Natural killer cell (primary cell): ENCODE data around the gene TSHZ1. TPM values are rescaled to one million over a fixed set of nuclear protein-coding genes. Genes with fewer than 3 reads are reported as not detected.
A peak's percentile ranks its signal among the peaks of the same experiment; 100 is the strongest.

Experiments used
- ATAC-seq, 3 donors: fragments of 150-1000 bp in 2 of 3; fragments of 200-7000 bp in 1 of 3; cut with Tn5 transposase; 1 replicate in 1 of 3; 2 replicates in 2 of 3; pipeline ENCODE4 v1.10.0; 2021; ENCODE audit warnings: mild to moderate bottlenecking in 2 of 3, moderate library complexity in 2 of 3
- DNase-seq, 2 donors: peaks; one replicate each; pipeline versions ENCODE4 v3.0.0 to v3.0.0-alpha.2; 2013 to 2021; ENCODE audit warnings: mixed read lengths in 1 of 2
- H3K27ac ChIP-seq: one replicate; pipeline ENCODE4 v1.5.1; 2013; ENCODE audit warnings: mild to moderate bottlenecking, low read length
- H3K27me3 ChIP-seq: one replicate; pipeline ENCODE4 v1.6.1; 2013; ENCODE audit warnings: low read length; ENCODE audit not compliant: control insufficient read depth, insufficient read depth
- H3K36me3 ChIP-seq: one replicate; pipeline ENCODE4 v1.6.1; 2013; ENCODE audit warnings: low read length; ENCODE audit not compliant: control insufficient read depth, insufficient read depth
- H3K4me1 ChIP-seq: one replicate; pipeline ENCODE4 v1.6.1; 2013; ENCODE audit warnings: low read length; ENCODE audit not compliant: control insufficient read depth, insufficient read depth
- H3K4me3 ChIP-seq: one replicate; pipeline ENCODE4 v1.5.1; 2013; ENCODE audit warnings: low read length
- H3K9me3 ChIP-seq: one replicate; pipeline ENCODE4 v1.6.1; 2013; ENCODE audit warnings: low read length; ENCODE audit not compliant: control insufficient read depth, insufficient read depth
- H3K27ac Mint-ChIP-seq, 2 donors: one replicate each; pipeline ENCODE4 v1.8.0; 2022; ENCODE audit warnings: mild to moderate bottlenecking in 2 of 2, mixed read lengths in 2 of 2, moderate library complexity in 1 of 2
- H3K27me3 Mint-ChIP-seq, 2 donors: one replicate each; pipeline ENCODE4 v1.8.0; 2022; ENCODE audit warnings: low read depth in 2 of 2, mixed read lengths in 2 of 2
- H3K36me3 Mint-ChIP-seq: one replicate; pipeline ENCODE4 v1.8.0; 2022; ENCODE audit warnings: mixed read lengths
- H3K4me1 Mint-ChIP-seq, 2 donors: one replicate each; pipeline ENCODE4 v1.8.0; 2022; ENCODE audit warnings: mixed read lengths in 2 of 2
- H3K4me3 Mint-ChIP-seq: one replicate; pipeline ENCODE4 v1.8.0; 2022; ENCODE audit warnings: mild to moderate bottlenecking, moderate library complexity, mixed read lengths
- H3K9me3 Mint-ChIP-seq, 2 donors: one replicate each; pipeline ENCODE4 v1.8.0; 2022; ENCODE audit warnings: mixed read lengths in 2 of 2
- CTCF ChIP-seq: fragments of 200-600 bp; IDR thresholded peaks from one replicate; pipeline ENCODE4 v1.8.0; 2022; ENCODE audit warnings: antibody characterized with exemption
- WGBS: methylation state at CpG from one replicate; pipeline ENCODE4 v1.1.7; 2013; ENCODE audit warnings: missing lambda C conversion rate; ENCODE audit not compliant: insufficient coverage; 5-methylcytosine and 5-hydroxymethylcytosine counted together
- intact Hi-C: fragments of 100-400 bp; cut with micrococcal nuclease; formaldehyde crosslinking; loops from one replicate; pipeline ENCODE4 v1.14.2; 2022
- total RNA-seq, 4 donors: library from RNA; stranded (reverse); fragments of 120-200 nt in 1 of 4; gene quantifications; one replicate each; pipeline versions ENCODE4 v1.2.3 to v1.2.4, GENCODE V29; 2013 to 2022

Gene TSHZ1
- total RNA-seq, 3 donors from 2014 or later (not counting 1 experiment from before 2014, with no cell fraction given), result 44.3 to 51.6 (median 44.8) TPM

- Histone ChIP-seq H3K27ac (no peak overlapping the region), H3K9me3 (no peaks in the 10 kb centered on the region), H3K27me3 (no peaks in the 10 kb centered on the region), H3K36me3 (peaks cover 28% of the 10 kb centered on the region), H3K4me3 (no peak overlapping the region), H3K4me1 (peaks cover 14% of the 10 kb centered on the region)
- intact Hi-C loops, result no loop called here
- ATAC-seq (no peak), DNase-seq (no peak)
- no peaks in the 10 kb centered on the region for H3K27me3 Mint-ChIP-seq
- H3K9me3 Mint-ChIP-seq, result no peaks in the 10 kb centered on the region
- WGBS, result 97% methylated on average over 7 of the region's 7 CpGs
- peak overlapping the region in 1 of 2 donors; percentile 27 for H3K27ac Mint-ChIP-seq
- peaks cover 7% of the 10 kb centered on the region for H3K36me3 Mint-ChIP-seq
- no peak overlapping the region for H3K4me3 Mint-ChIP-seq
- no peak for TF ChIP-seq CTCF
- H3K4me1 Mint-ChIP-seq, result peaks cover 46 to 65% of the 10 kb centered on the region in 2 donors
Observed at GRCh38 chr18:75283731-75284130, 73.1 kb downstream of the TSHZ1 start.

GRCh38 chr18:75284566-75284965 lies 74.0 kb downstream of the TSHZ1 start:
- Mint-ChIP-seq H3K4me3 (no peak overlapping the region), H3K27me3 (no peaks in the 10 kb centered on the region), H3K36me3 (peaks cover 7% of the 10 kb centered on the region), H3K27ac (peak overlapping the region in 1 of 2 donors; percentile 27), H3K9me3 (no peaks in the 10 kb centered on the region), H3K4me1 (peaks cover 41 to 61% of the 10 kb centered on the region in 2 donors)
- Histone ChIP-seq H3K36me3 (peaks cover 29% of the 10 kb centered on the region), H3K9me3 (no peaks in the 10 kb centered on the region), H3K4me1 (peaks cover 6% of the 10 kb centered on the region), H3K4me3 (no peak overlapping the region), H3K27me3 (no peaks in the 10 kb centered on the region), H3K27ac (no peak overlapping the region)
- intact Hi-C loops, result no loop called here
- WGBS, result 97% methylated on average over 16 of the region's 16 CpGs
- DNase-seq (no peak), ATAC-seq (no peak)
- TF ChIP-seq CTCF, result no peak

- H3K36me3 ChIP-seq, result peaks cover 29% of the 10 kb centered on the region
- Mint-ChIP-seq H3K9me3 (no peaks in the 10 kb centered on the region), H3K27me3 (no peaks in the 10 kb centered on the region), H3K4me3 (no peak overlapping the region), H3K36me3 (peaks cover 7% of the 10 kb centered on the region), H3K4me1 (peaks cover 28 to 48% of the 10 kb centered on the region in 2 donors), H3K27ac (no peak overlapping the region)
- no peaks in the 10 kb centered on the region for H3K27me3 ChIP-seq
- no peak for DNase-seq
- TF ChIP-seq CTCF, result no peak
- no peak overlapping the region for H3K27ac ChIP-seq
- no peaks in the 10 kb centered on the region for H3K9me3 ChIP-seq
- H3K4me1 ChIP-seq, result no peaks in the 10 kb centered on the region
- no peak overlapping the region for H3K4me3 ChIP-seq
- WGBS, result 96% methylated on average over 24 of the region's 24 CpGs
- intact Hi-C loops, result no loop called here
- no peak for ATAC-seq
Observed at GRCh38 chr18:75285876-75286275, 75.3 kb downstream of the TSHZ1 start.

GRCh38 chr18:75287006-75287405 lies 76.4 kb downstream of the TSHZ1 start:
- 97% methylated on average over 23 of the region's 23 CpGs for WGBS
- H3K4me1 Mint-ChIP-seq, result peaks cover 29 to 37% of the 10 kb centered on the region in 2 donors

More at GRCh38 chr18:75287006-75287405, 76.4 kb downstream of the TSHZ1 start:
- no peak for DNase-seq
- ATAC-seq, result no peak
- Mint-ChIP-seq H3K36me3 (peaks cover 7% of the 10 kb centered on the region), H3K4me3 (no peak overlapping the region), H3K9me3 (no peaks in the 10 kb centered on the region), H3K27ac (no peak overlapping the region), H3K27me3 (no peaks in the 10 kb centered on the region)
- Histone ChIP-seq H3K27ac (no peak overlapping the region), H3K4me1 (no peaks in the 10 kb centered on the region), H3K9me3 (no peaks in the 10 kb centered on the region), H3K27me3 (no peaks in the 10 kb centered on the region), H3K4me3 (no peak overlapping the region), H3K36me3 (peaks cover 29% of the 10 kb centered on the region)
- intact Hi-C loops, result no loop called here
- no peak for TF ChIP-seq CTCF
